Effector memory CD8-positive, alpha-beta T cell (primary cell): ENCODE results near the gene SDS.

Source experiments
- ATAC-seq: fragments of 150-1000 bp; cut with Tn5 transposase; replicated peaks from 2 replicates; pipeline ENCODE4 v1.10.0; 2021; ENCODE audit warnings: mild to moderate bottlenecking, moderate library complexity
- DNase-seq, 3 experiments: peaks; one replicate each; pipeline ENCODE4 v3.0.0; 2021
- H3K27ac Mint-ChIP-seq, 2 donors: one replicate each; pipeline ENCODE4 v1.8.0; 2022; ENCODE audit warnings: mild to moderate bottlenecking in 2 of 2, mixed read lengths in 2 of 2, moderate library complexity in 2 of 2
- H3K27me3 Mint-ChIP-seq, 2 donors: one replicate each; pipeline ENCODE4 v1.8.0; 2022; ENCODE audit warnings: mixed read lengths in 2 of 2
- H3K36me3 Mint-ChIP-seq: one replicate; pipeline ENCODE4 v1.8.0; 2022; ENCODE audit warnings: mild to moderate bottlenecking, moderate library complexity, mixed read lengths; ENCODE audit not compliant: insufficient read depth
- H3K4me1 Mint-ChIP-seq, 2 donors: one replicate each; pipeline ENCODE4 v1.8.0; 2022; ENCODE audit warnings: low read depth in 2 of 2, mixed read lengths in 2 of 2
- H3K4me3 Mint-ChIP-seq, 2 donors: one replicate each; pipeline ENCODE4 v1.8.0; 2022; ENCODE audit warnings: mild to moderate bottlenecking in 2 of 2, mixed read lengths in 2 of 2, moderate library complexity in 2 of 2
- H3K9me3 Mint-ChIP-seq, 2 donors: one replicate each; pipeline ENCODE4 v1.8.0; 2022; ENCODE audit warnings: mixed read lengths in 2 of 2

SDS gene

GRCh38 chr12:113372371-113372770, 31.3 kb downstream of the SDS start:
- DNase-seq (no peak), ATAC-seq (no peak)
- Mint-ChIP-seq H3K9me3 (no peaks in the 10 kb centered on the region), H3K36me3 (peaks cover 10% of the 10 kb centered on the region), H3K4me1 (peaks cover 6 to 10% of the 10 kb centered on the region in 2 donors), H3K27me3 (no peaks in the 10 kb centered on the region), H3K27ac (no peak overlapping the region), H3K4me3 (no peak overlapping the region)

DNA sequence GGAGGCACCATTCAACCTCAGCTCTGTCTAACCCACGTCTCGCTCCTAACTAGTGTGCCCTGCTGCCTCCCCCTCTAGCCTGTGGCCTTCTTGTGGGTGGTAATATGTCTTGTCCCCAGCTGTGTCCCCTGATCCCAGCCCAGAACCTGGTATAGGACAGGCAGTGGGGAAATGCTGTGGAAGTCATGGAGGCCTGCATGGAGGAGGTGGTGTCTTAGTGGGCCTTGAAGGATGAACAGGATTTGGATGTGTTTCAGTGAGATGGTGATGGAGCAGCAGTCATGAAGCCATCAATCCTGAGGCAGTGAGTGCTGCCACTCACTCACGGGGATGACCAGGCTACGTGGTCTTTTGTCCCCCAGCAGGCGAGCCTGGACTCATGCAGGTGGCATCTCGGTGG, 31.9 kb downstream of the SDS start:
- DNase-seq (no peak), ATAC-seq (no peak)
- H3K9me3 Mint-ChIP-seq: no peaks in the 10 kb centered on the region
- no peak overlapping the region for H3K27ac Mint-ChIP-seq
- H3K27me3 Mint-ChIP-seq: no peaks in the 10 kb centered on the region
- H3K4me1 Mint-ChIP-seq: peaks cover 6 to 13% of the 10 kb centered on the region in 2 donors
- H3K4me3 Mint-ChIP-seq: no peak overlapping the region
- H3K36me3 Mint-ChIP-seq: peaks cover 9% of the 10 kb centered on the region

GRCh38 chr12:113370923-113371682, 32.6 kb downstream of the SDS start:
- Mint-ChIP-seq H3K4me1 (peaks cover 6 to 13% of the 10 kb centered on the region in 2 donors), H3K27ac (no peak overlapping the region), H3K27me3 (no peaks in the 10 kb centered on the region), H3K4me3 (no peak overlapping the region), H3K9me3 (no peaks in the 10 kb centered on the region), H3K36me3 (peaks cover 10% of the 10 kb centered on the region)
- ATAC-seq: no peak
- no peak for DNase-seq

DNA sequence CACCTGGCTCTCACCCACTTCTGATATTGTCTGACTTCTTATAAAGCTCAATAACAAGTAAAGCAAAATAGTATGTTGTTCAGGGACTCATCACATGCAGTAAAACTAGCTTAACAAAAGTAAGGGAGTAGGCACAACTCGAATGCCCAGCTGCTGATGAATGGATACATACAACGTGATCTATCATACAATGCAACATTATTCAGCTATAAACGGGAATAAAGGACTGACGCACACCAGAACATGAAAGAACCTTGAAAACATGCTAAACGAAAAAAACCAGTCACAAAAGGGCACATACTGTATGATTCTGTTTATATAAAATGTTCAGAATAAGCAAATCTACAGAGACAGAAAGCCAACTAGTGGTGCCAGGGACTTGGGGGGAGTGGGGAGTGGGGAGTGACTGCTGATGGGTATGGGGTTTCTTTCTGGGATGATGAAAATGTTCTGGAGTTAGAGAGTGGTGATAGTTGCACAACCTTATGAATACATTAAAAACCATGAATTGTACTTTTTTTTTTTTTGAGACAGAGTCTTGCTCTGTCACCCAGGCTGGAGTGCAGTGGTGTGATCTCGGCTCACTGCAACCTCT, 34.2 kb downstream of the SDS start:
- peaks cover 6 to 13% of the 10 kb centered on the region in 2 donors for H3K4me1 Mint-ChIP-seq
- no peak overlapping the region for H3K27ac Mint-ChIP-seq
- H3K4me3 Mint-ChIP-seq: no peak overlapping the region
- no peak for DNase-seq
- H3K36me3 Mint-ChIP-seq: peaks cover 9% of the 10 kb centered on the region
- no peaks in the 10 kb centered on the region for H3K27me3 Mint-ChIP-seq
- ATAC-seq: no peak
- no peaks in the 10 kb centered on the region for H3K9me3 Mint-ChIP-seq

- DNase-seq (no peak), ATAC-seq (no peak)
- H3K9me3 Mint-ChIP-seq: no peaks in the 10 kb centered on the region
- H3K4me1 Mint-ChIP-seq: peaks cover 10 to 13% of the 10 kb centered on the region in 2 donors
- no peak overlapping the region for H3K4me3 Mint-ChIP-seq
- H3K27me3 Mint-ChIP-seq: no peaks in the 10 kb centered on the region
- peaks cover 9% of the 10 kb centered on the region for H3K36me3 Mint-ChIP-seq
- no peak overlapping the region for H3K27ac Mint-ChIP-seq
These were observed 35.4 kb downstream of the SDS start for GRCh38 chr12:113368331-113368730.

- H3K9me3 Mint-ChIP-seq: no peaks in the 10 kb centered on the region
- no peak overlapping the region for H3K4me3 Mint-ChIP-seq
- no peak for ATAC-seq
- H3K27me3 Mint-ChIP-seq: no peaks in the 10 kb centered on the region
- no peak overlapping the region for H3K27ac Mint-ChIP-seq
- peaks cover 9% of the 10 kb centered on the region for H3K36me3 Mint-ChIP-seq
- peaks cover 10 to 13% of the 10 kb centered on the region in 2 donors for H3K4me1 Mint-ChIP-seq
- DNase-seq: no peak
These were observed 36.9 kb downstream of the SDS start for GRCh38 chr12:113366827-113367226.

DNA sequence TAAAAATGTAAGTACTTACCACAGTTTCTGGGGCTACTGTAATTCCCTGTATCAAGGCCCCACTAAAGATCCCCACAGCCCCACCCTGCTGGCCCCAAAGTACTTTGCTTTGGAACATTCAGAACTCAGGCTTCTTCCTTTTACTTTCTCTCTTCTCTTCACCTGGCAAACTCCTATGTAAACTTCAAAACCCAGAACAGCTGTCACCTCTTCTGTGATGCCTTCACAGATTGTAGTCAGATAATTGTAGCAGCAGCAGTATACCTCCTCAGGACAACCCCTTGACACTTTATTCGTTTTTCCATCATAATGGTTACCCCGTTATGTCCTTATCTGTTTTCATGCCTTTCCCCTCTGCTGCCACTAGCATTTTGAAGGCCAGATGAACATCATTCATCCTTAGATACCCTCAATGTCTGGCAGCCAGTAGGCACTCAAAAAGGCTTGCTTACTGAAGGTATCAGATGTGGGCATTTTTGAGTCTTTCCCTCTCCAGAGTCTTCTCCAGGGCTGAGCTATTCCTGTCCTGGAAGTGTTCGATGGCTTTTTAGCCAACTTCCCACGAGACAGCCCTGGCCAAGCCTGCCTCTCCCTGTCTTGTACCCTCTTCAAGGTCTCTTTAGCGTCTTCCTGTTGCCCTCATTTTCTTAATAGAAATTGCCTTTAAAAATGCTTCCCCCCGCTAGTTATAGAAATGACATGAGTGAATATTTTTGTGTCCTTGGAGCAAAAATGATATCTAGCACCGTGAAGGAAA, 37.9 kb downstream of the SDS start:
- no peaks in the 10 kb centered on the region for H3K27me3 Mint-ChIP-seq
- H3K4me3 Mint-ChIP-seq: no peak overlapping the region
- DNase-seq (no peak), ATAC-seq (no peak)
- no peaks in the 10 kb centered on the region for H3K9me3 Mint-ChIP-seq
- no peak overlapping the region for H3K27ac Mint-ChIP-seq
- peaks cover 10 to 13% of the 10 kb centered on the region in 2 donors for H3K4me1 Mint-ChIP-seq
- peaks cover 9% of the 10 kb centered on the region for H3K36me3 Mint-ChIP-seq

DNA sequence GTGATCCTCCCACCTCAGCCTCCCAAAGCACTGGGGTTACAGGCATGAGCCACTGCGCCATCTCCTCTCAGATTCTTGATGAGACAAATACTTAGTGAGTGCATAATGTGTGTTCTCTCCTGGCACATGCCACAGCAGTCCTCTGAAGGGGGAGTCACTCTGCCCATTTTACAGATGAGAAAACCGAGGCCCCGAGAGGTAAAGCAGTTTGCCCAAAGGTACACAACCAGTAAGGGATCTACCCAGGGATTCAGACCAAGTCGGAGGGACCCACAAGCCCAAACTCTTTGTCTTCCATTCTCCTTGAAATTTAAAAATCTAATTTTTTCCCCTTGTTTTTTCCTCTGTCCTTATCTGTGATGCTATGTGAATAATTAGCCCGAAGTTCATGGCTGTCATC, 39.0 kb downstream of the SDS start:
- H3K27me3 Mint-ChIP-seq: no peaks in the 10 kb centered on the region
- H3K4me1 Mint-ChIP-seq: peaks cover 13 to 19% of the 10 kb centered on the region in 2 donors
- H3K36me3 Mint-ChIP-seq: peaks cover 5% of the 10 kb centered on the region
- DNase-seq (no peak), ATAC-seq (no peak)
- no peaks in the 10 kb centered on the region for H3K9me3 Mint-ChIP-seq
- no peak overlapping the region for H3K27ac Mint-ChIP-seq
- H3K4me3 Mint-ChIP-seq: no peak overlapping the region

- DNase-seq (no peak), ATAC-seq (no peak)
- H3K27me3 Mint-ChIP-seq: no peaks in the 10 kb centered on the region
- H3K36me3 Mint-ChIP-seq: peaks cover 11% of the 10 kb centered on the region
- H3K4me3 Mint-ChIP-seq: no peak overlapping the region
- peaks cover 14 to 19% of the 10 kb centered on the region in 2 donors for H3K4me1 Mint-ChIP-seq
- H3K9me3 Mint-ChIP-seq: no peaks in the 10 kb centered on the region
- peak overlapping the region in 1 of 2 donors; percentile 54 for H3K27ac Mint-ChIP-seq
These were observed 41.9 kb downstream of the SDS start for GRCh38 chr12:113361574-113362370.

DNA sequence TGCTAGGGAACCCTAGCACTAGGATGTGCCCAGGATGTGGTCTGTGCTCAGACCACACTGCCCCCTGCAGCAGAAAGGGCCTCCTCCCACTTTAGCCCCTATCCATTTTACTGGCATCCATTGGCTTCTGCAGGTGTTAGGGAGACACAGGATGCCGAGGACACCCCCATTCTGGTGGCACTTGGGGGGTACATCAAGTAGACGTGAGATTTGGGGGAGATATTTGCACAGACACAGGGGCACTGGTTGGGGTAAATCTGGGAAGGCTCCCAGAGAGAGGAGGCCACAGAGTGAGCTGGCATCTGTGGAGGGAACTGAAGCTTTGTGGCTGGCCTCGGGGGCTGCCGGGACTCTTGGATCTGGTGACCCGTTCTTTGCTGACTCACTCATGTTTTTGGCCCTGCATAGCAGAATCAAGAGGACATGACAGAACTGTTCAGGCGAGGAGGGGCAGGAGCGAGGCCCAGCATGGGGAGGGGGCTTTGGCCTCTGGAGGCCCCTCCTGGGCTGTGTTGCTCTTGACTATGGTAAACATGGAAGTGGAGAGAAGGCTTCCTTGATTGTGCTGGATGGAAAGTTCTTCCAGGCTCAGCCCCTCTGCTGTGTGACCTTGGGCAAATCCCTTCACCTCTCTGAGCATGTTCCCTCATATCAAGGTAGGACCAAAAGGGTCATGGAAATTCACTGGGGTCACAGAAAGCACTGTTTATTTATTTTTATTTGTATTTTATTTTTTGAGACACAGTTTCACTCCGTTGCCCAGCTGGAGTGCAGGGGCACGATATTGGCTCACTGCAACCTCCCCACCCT, 43.5 kb downstream of the SDS start:
- peak overlapping the region; percentile 91 for H3K4me3 Mint-ChIP-seq
- H3K4me1 Mint-ChIP-seq: peaks cover 14 to 19% of the 10 kb centered on the region in 2 donors
- peaks cover 9% of the 10 kb centered on the region for H3K36me3 Mint-ChIP-seq
- no peak for ATAC-seq
- DNase-seq: no peak
- no peaks in the 10 kb centered on the region for H3K9me3 Mint-ChIP-seq
- peaks cover 0 to 6% of the 10 kb centered on the region in 2 donors for H3K27me3 Mint-ChIP-seq
- peak overlapping the region; percentile 93 to 97 for H3K27ac Mint-ChIP-seq

DNA sequence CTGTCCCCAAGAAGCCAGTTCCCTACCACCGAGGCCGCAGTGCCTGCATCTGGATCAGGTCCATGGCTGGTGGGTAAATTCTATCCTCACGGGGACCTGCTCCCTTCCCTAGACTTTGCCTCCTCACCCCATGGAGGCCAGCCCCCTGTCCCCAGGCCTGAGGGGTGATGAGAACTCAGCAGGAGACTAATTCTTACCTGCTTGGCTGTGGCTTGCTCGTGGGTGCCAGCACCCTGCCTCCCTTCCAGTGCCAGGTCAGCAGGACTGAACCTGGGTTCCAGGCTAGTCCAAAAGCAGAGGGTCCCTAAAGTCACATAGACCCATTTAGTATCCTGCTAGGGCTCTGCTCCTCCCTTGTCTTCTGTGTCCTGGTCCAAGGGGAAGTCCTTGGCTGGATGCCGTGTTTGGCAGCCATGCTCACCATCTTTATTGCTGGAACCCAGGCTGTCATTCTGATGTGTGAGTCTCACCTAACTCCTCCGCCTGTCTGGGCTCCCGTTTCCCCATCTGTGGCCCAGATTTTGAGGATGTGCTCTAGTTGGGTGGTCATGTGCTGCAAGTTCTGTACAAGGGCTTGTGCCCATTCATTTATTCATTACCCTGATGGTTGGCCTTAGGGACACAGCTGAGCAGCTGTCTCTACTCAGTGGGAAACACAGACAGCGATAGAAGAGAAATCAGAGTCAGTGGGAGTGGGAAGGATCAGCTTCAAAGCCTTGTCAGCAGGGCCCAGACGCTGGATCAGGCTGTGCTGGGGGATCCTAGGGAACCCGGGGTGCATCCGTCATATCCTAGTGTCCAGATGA, 44.4 kb downstream of the SDS start:
- H3K9me3 Mint-ChIP-seq: no peaks in the 10 kb centered on the region
- peak in 1 of 3 experiments; percentile 5 for DNase-seq
- H3K36me3 Mint-ChIP-seq: peaks cover 9% of the 10 kb centered on the region
- peaks cover 0 to 6% of the 10 kb centered on the region in 2 donors for H3K27me3 Mint-ChIP-seq
- H3K27ac Mint-ChIP-seq: peak overlapping the region; percentile 93 to 97
- peak overlapping the region; percentile 91 for H3K4me3 Mint-ChIP-seq
- no peak for ATAC-seq
- peaks cover 13 to 19% of the 10 kb centered on the region in 2 donors for H3K4me1 Mint-ChIP-seq
